PC-9 (cell line): Measurements from ENCODE around the gene TAF3. TPM values are rescaled to one million over a fixed set of nuclear protein-coding genes. Genes with fewer than 3 reads are reported as not detected.

Source experiments
- BruUV-seq: library from RNA; stranded (reverse); fragments of 400-500 nt; replicated peaks from 2 replicates; lab custom pipeline; 2021; lab: Mats Ljungman, UMichigan
- CTCF ChIA-PET: fragments of 300-600 bp; sonication (Branson Sonifier 250); formaldehyde crosslinking; loops from one replicate; lab custom pipeline; 2022; ENCODE audit warnings: antibody characterized with exemption; lab: Charles Lee
- POLR2A ChIA-PET: fragments of 300-600 bp; sonication (Branson Sonifier 250); formaldehyde crosslinking; loops from one replicate; lab custom pipeline; 2022; ENCODE audit warnings: antibody characterized with exemption; ENCODE audit not compliant: unreplicated experiment; lab: Charles Lee
- DNase-seq, 2 experiments: peaks; one replicate each; pipeline versions ENCODE4 v3.0.0 to v3.0.0-alpha.2; 2015 to 2022; ENCODE audit warnings: mixed read lengths in 1 of 2
- H2AFZ ChIP-seq: fragments of 200-600 bp; sonication (generic); 2 replicates; pipeline ENCODE4 v1.8.1; 2017; ENCODE audit warnings: antibody characterized with exemption
- H3F3A ChIP-seq: fragments of 200-600 bp; sonication (generic); 2 replicates; pipeline ENCODE4 v1.8.1; 2017; ENCODE audit warnings: antibody characterized with exemption, mild to moderate bottlenecking, low read depth; ENCODE audit not compliant: insufficient read depth
- H3K27ac ChIP-seq: fragments of 200-600 bp; sonication (generic); 2 replicates; pipeline ENCODE4 v1.6.1; 2016; ENCODE audit warnings: mixed run types
- H3K27me3 ChIP-seq: fragments of 200-600 bp; sonication (generic); 2 replicates; pipeline ENCODE4 v1.6.1; 2016; ENCODE audit warnings: low read depth, mixed run types; ENCODE audit not compliant: insufficient read depth
- H3K36me3 ChIP-seq: fragments of 200-600 bp; sonication (generic); 2 replicates; pipeline ENCODE4 v1.6.1; 2016; ENCODE audit warnings: low read depth, mixed run types
- H3K4me1 ChIP-seq: fragments of 200-600 bp; sonication (generic); replicated peaks from 2 replicates; pipeline ENCODE4 v1.6.1; 2016; ENCODE audit warnings: mixed run types; ENCODE audit not compliant: insufficient read depth
- H3K4me2 ChIP-seq: fragments of 200-600 bp; sonication (generic); 2 replicates; pipeline ENCODE4 v1.6.1; 2017; ENCODE audit warnings: mixed run types
- H3K4me3 ChIP-seq: fragments of 200-600 bp; sonication (generic); 2 replicates; pipeline ENCODE4 v1.6.1; 2016; ENCODE audit warnings: mixed run types
- H3K79me2 ChIP-seq: fragments of 200-600 bp; sonication (generic); 2 replicates; pipeline ENCODE4 v1.6.1; 2017; ENCODE audit warnings: low read depth, mixed run types
- H3K9me2 ChIP-seq: fragments of 200-600 bp; sonication (generic); 2 replicates; pipeline ENCODE4 v1.8.1; 2017; ENCODE audit warnings: mild to moderate bottlenecking; ENCODE audit not compliant: insufficient read depth
- H3K9me3 ChIP-seq: fragments of 200-600 bp; sonication (generic); 2 replicates; pipeline ENCODE4 v1.8.1; 2016; ENCODE audit warnings: low read depth; ENCODE audit not compliant: insufficient read depth
- H4K20me1 ChIP-seq: fragments of 200-600 bp; sonication (generic); 2 replicates; pipeline ENCODE4 v1.8.1; 2017; ENCODE audit not compliant: insufficient read depth
- CTCF ChIP-seq: fragments of 200-600 bp; sonication (generic); conservative IDR thresholded peaks from 2 replicates; pipeline ENCODE4 v1.6.1; 2017; ENCODE audit warnings: mixed run types, antibody characterized with exemption, mild to moderate bottlenecking, moderate library complexity
- EZH2 ChIP-seq: fragments of 200-600 bp; sonication (generic); IDR thresholded peaks from 2 replicates; pipeline ENCODE4 v1.8.0; 2017; ENCODE audit warnings: antibody characterized with exemption, low read depth
- intact Hi-C: fragments of 100-400 bp; cut with micrococcal nuclease; formaldehyde crosslinking; loops from one replicate; pipeline ENCODE4 v1.10.0; 2022; ENCODE audit not compliant: unreplicated experiment
- total RNA-seq: library from RNA; stranded (reverse); gene quantifications from 2 replicates; pipeline ENCODE4 v1.2.3, GENCODE V29; 2021

Gene TAF3
- total RNA-seq, 1 experiment from 2014 or later = 7.7 TPM

GRCh38 chr10:7862121-7862514, 43.8 kb downstream of the TAF3 start:
- no peaks in the 10 kb centered on the region for H3K36me3 ChIP-seq
- intact Hi-C loops = no loop called here
- no peaks in the 10 kb centered on the region for H4K20me1 ChIP-seq
- no peak for DNase-seq
- no peak overlapping the region for H3K4me2 ChIP-seq
- POLR2A ChIA-PET = no interaction called here
- TF ChIP-seq CTCF (no peak), EZH2 (no peak)
- no TSS peak for BruUV-seq
- H3K27ac ChIP-seq = no peak overlapping the region
- H2AFZ ChIP-seq = no peak overlapping the region
- CTCF ChIA-PET = no interaction called here
- H3K27me3 ChIP-seq = no peaks in the 10 kb centered on the region
- H3F3A ChIP-seq = no peaks in the 10 kb centered on the region
- peaks cover 6% of the 10 kb centered on the region; the same call in 1 of the 2 replicates for H3K9me3 ChIP-seq
- H3K9me2 ChIP-seq = no peaks in the 10 kb centered on the region
- no peaks in the 10 kb centered on the region for H3K79me2 ChIP-seq
- no peaks in the 10 kb centered on the region for H3K4me1 ChIP-seq
- no peak overlapping the region for H3K4me3 ChIP-seq

GRCh38 chr10:7866176-7866575, 47.9 kb downstream of the TAF3 start:
- Histone ChIP-seq H3K4me2 (no peak overlapping the region), H3K4me3 (no peak overlapping the region), H3K4me1 (no peaks in the 10 kb centered on the region), H3K36me3 (no peaks in the 10 kb centered on the region), H3K9me2 (no peaks in the 10 kb centered on the region), H2AFZ (no peak overlapping the region), H3F3A (no peaks in the 10 kb centered on the region), H3K9me3 (peaks cover 6% of the 10 kb centered on the region; the same call in 1 of the 2 replicates), H3K27ac (no peak overlapping the region), H3K27me3 (no peaks in the 10 kb centered on the region), H4K20me1 (no peaks in the 10 kb centered on the region), H3K79me2 (no peaks in the 10 kb centered on the region)
- BruUV-seq = no TSS peak
- intact Hi-C loops = no loop called here
- DNase-seq = no peak
- ChIA-PET POLR2A (no interaction called here), CTCF (no interaction called here)
- TF ChIP-seq CTCF (no peak), EZH2 (no peak)

DNA sequence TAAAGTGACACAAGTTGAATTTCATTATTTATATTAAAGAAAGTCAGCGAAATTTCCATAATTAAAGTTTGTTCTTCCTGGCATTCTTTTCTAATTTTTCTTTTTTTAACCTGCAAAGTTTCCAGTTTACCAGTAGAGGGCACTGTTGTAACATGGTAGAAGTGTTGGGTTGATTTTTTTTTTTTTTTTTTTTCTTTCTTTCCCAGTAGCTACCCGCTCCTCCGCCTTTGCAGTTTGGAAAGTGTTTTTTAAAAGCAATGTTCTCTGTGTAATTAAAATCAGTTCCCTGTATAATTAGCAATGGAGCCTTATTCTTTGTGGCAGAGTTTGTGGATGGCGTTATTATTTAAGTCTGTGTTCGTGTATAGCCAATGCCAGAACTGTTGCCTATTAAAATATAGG, 53.7 kb downstream of the TAF3 start:
- CTCF ChIA-PET = interaction anchor here (0.6 to 0.7 kb wide), 11 partner anchors 115 to 1426 kb away, joined by 3 to 8 read pairs (median 4); no protein-coding TSS in a partner anchor
- Histone ChIP-seq H3K27me3 (no peaks in the 10 kb centered on the region), H2AFZ (no peak overlapping the region), H3K4me3 (peak overlapping the region; percentile 54; the same call in 1 of the 2 replicates), H3K9me2 (no peaks in the 10 kb centered on the region), H3K4me1 (peaks cover 8% of the 10 kb centered on the region), H3K9me3 (no peaks in the 10 kb centered on the region), H4K20me1 (no peaks in the 10 kb centered on the region), H3F3A (no peaks in the 10 kb centered on the region), H3K27ac (no peak overlapping the region), H3K4me2 (peak overlapping the region; percentile 79), H3K79me2 (no peaks in the 10 kb centered on the region), H3K36me3 (no peaks in the 10 kb centered on the region)
- POLR2A ChIA-PET = interaction anchor here (0.6 kb wide), 2 partner anchors 54 to 1180 kb away, joined by 6 to 8 read pairs; partner anchors contain the start of gene TAF3
- peak in 1 of 2 experiments; percentile 5 for DNase-seq
- intact Hi-C loops = loop anchor here (1.0 to 10.0 kb wide), 8 partner anchors 181 to 1429 kb away; no protein-coding TSS in a partner anchor
- no peak for TF ChIP-seq EZH2
- peak; percentile 74 for TF ChIP-seq CTCF
- BruUV-seq = no TSS peak
